ENCODE results near the gene CGA. TPM values are rescaled to one million over a fixed set of nuclear protein-coding genes. Genes with fewer than 3 reads are reported as not detected.
"Not testable (repeated sequence)": the region's sequence is repeated elsewhere in the genome, so short reads cannot be mapped to it uniquely, and the experiment has no call there.

Gene CGA
- not detected in 2 replicates for total RNA-seq

GRCh38 chr6:87095087-87095509 is at the start of gene CGA:
TSS of gene CGA (minus strand) at chr6:87095106. CDS start at chr6:87088200, 6,906 bp downstream.
- no peak for DNase-seq (ENCODE audit: extremely low read depth, low read depth, low spot score)

- DNase-seq (ENCODE audit: extremely low read depth, low read depth, low spot score) = not testable (repeated sequence)
Measured at GRCh38 chr6:87139927-87140326, 45.0 kb upstream of the CGA start.

GRCh38 chr6:87139236-87139635 is 44.3 kb upstream of the CGA start:
- DNase-seq (ENCODE audit: extremely low read depth, low read depth, low spot score) = no peak

- no peak for DNase-seq (ENCODE audit: extremely low read depth, low read depth, low spot score)
Measured at GRCh38 chr6:87136963-87137362, 42.1 kb upstream of the CGA start.

- DNase-seq (ENCODE audit: extremely low read depth, low read depth, low spot score) = no peak
Measured at GRCh38 chr6:87127737-87128136, 32.8 kb upstream of the CGA start.

GRCh38 chr6:87126501-87126900 is 31.6 kb upstream of the CGA start:
- DNase-seq (ENCODE audit: extremely low read depth, low read depth, low spot score) = no peak

GRCh38 chr6:87124074-87124473 is 29.2 kb upstream of the CGA start:
- DNase-seq (ENCODE audit: extremely low read depth, low read depth, low spot score) = no peak

GRCh38 chr6:87122477-87122876 is 27.6 kb upstream of the CGA start:
- no peak for DNase-seq (ENCODE audit: extremely low read depth, low read depth, low spot score)

GRCh38 chr6:87118054-87118453 is 23.1 kb upstream of the CGA start:
- no peak for DNase-seq (ENCODE audit: extremely low read depth, low read depth, low spot score)

GRCh38 chr6:87116922-87117321 is 22.0 kb upstream of the CGA start:
- no peak for DNase-seq (ENCODE audit: extremely low read depth, low read depth, low spot score)

- DNase-seq (ENCODE audit: extremely low read depth, low read depth, low spot score) = no peak
Measured at GRCh38 chr6:87115402-87116135, 20.7 kb upstream of the CGA start.

GRCh38 chr6:87110636-87111035 is 15.7 kb upstream of the CGA start:
- no peak for DNase-seq (ENCODE audit: extremely low read depth, low read depth, low spot score)

GRCh38 chr6:87105823-87106222 is 10.9 kb upstream of the CGA start:
- no peak for DNase-seq (ENCODE audit: extremely low read depth, low read depth, low spot score)

- DNase-seq (ENCODE audit: extremely low read depth, low read depth, low spot score) = no peak
Measured at GRCh38 chr6:87104667-87105066, 9.8 kb upstream of the CGA start.

GRCh38 chr6:87103977-87104601 is 9.2 kb upstream of the CGA start:
- no peak for DNase-seq (ENCODE audit: extremely low read depth, low read depth, low spot score)

GRCh38 chr6:87102151-87102621 is 7.3 kb upstream of the CGA start:
- DNase-seq (ENCODE audit: extremely low read depth, low read depth, low spot score) = no peak

GRCh38 chr6:87101067-87101466 is 6.2 kb upstream of the CGA start:
- DNase-seq (ENCODE audit: extremely low read depth, low read depth, low spot score) = no peak

GRCh38 chr6:87100216-87100615 is 5.3 kb upstream of the CGA start:
- no peak for DNase-seq (ENCODE audit: extremely low read depth, low read depth, low spot score)

- DNase-seq (ENCODE audit: extremely low read depth, low read depth, low spot score) = no peak
Measured at GRCh38 chr6:87099472-87099871, 4.6 kb upstream of the CGA start.

GRCh38 chr6:87094576-87094975 is 330 bp downstream of the CGA start:
- DNase-seq (ENCODE audit: extremely low read depth, low read depth, low spot score) = no peak

- DNase-seq (ENCODE audit: extremely low read depth, low read depth, low spot score) = peak; percentile 20
Measured at GRCh38 chr6:87093651-87094050, 1.3 kb downstream of the CGA start.

- no peak for DNase-seq (ENCODE audit: extremely low read depth, low read depth, low spot score)
Measured at GRCh38 chr6:87093199-87093598, 1.7 kb downstream of the CGA start.

All from glomerular endothelial cell (primary cell).